Left renal pelvis (tissue), 4 donors: ENCODE measurements around the gene AKIP1. TPM values are rescaled to one million over a fixed set of nuclear protein-coding genes. Genes with fewer than 3 reads are reported as not detected.
A peak's percentile ranks its signal among the peaks of the same experiment; 100 is the strongest.

Experiments
- DNase-seq, 4 donors: peaks; one replicate each; pipeline ENCODE4 v3.0.0-alpha.2; 2013; ENCODE audit warnings: low read depth in 4 of 4, low spot score in 3 of 4
- polyA plus RNA-seq, 4 donors: library from polyadenylated mRNA; unstranded; fragments of 120-200 nt; gene quantifications; one replicate each; pipeline ENCODE4 v1.2.1, GENCODE V29; 2013; ENCODE audit not compliant: insufficient read length in 4 of 4

AKIP1 gene
- polyA plus RNA-seq, 4 donors, result 18.0 to 22.0 (median 18.3) TPM

DNA sequence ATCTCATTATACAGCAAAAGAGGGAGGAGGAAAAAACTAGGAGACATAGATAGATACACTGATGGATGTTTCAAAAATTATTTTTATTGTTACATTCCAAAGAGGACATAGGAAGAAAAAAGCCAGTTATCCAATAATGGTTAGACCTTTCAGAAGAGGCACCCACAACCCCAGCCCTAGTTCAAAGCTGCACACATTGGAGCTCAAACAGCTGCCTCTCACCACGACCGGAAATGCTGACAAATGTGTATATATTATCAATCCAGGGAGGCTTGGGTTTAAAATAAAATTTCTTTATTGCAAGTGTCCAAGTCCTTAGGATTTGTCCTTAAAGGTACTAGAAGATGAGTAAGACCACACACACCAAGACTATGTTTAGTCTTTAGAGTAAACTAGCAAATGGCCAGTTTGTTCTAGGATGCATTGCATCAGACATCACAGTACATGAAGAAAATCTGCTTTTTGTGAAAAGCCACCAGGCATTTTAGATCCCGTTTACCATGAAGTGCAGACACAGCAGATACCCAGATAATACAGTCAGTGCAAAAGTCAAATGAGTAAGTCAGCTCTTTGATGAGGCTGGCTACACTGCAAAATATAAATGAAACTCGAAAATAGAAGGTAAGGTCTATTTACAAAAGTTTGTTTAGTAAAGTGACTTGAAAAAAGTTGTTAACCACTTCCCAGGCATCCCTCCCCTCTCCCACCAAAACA is 36.4 kb downstream of the AKIP1 start:
- DNase-seq, result no peak

DNA sequence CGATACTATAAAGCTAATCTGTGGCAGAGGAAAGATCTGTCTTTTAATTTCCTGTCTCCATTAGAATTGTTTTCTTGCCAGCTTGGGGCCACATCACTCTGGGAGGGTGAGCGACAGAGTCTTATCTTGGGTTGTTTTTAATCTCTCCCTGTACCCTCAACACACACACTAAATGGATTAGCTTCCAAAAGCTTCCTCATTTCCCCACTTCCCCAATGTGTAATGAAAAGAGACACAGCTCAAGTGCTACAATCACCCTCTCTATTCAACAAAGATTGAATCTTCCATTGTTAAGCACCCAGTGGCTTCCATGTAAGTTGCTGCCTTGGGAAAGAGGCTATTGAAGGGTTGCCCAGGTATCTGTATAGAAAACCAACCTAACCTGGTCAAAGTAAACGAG is 37.9 kb downstream of the AKIP1 start:
- no peak for DNase-seq

DNA sequence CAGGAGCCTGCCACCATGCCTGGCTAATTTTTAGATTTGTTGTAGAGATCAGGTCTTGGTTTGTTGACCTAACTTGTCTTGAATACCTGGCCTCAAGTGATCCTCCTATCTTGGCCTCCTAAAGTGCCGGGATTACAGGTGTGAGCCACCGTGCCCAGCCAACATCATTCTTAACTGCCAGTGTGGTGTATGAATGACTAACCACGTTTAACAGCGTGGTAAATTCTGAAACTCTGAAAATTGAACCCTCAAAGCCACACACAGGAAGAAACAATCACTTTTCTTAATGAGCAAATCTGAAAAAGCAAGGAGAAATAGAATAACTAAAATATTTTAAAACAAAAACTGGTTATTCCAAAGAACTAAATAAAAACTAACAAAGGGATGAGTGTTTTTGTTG is 45.9 kb downstream of the AKIP1 start:
- DNase-seq, result no peak

DNA sequence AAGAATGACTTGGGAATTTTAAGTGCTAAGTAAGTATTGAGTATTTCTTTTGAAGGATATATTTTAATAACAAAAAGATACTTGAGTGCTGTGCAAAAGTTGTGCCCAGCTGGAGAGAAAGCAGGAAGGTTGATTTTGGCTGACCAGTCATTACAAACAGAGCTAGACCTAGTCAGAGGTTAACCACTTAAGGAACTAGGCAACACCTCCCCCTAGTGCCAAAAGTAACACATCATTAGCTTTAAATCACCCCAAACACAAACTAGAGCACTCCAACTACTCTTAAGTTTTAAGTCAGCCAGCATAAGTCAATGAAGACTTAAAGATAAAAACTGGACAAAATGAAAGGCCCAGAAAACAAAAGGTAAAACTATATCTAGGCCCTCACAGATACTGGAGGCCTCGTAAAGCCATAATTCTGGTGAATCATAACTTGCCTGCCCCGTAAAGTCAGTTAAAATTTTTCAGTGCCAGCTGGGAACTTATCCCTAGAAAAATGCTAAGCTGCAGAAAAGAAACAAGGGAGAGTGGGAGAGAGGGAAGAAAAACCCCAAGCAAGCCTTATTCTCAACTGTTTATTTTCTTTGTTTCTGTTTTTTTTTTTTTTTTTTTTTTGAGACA is 48.7 kb downstream of the AKIP1 start:
- DNase-seq, result peak in 3 of 4 donors; percentile 52 to 60 (median 55)

DNA sequence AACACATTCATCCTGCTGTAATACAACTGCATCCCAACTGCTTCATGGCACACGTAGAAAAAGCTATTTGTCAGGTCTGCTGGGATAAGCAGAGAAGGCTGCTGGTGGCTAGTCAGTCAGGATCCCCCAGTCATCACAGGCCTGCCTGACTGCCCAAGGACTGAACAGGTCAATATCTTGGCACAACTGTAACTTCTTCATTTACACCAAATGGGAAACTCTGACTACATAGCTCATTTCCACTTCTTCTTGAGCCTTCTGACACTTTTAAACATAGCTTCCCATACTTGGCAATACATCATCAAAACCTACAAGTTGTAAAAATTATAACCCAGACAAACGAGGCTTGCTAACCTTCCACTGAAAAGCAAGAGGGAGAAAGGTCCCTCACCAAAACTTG is 50.4 kb downstream of the AKIP1 start:
- DNase-seq, result no peak

DNA sequence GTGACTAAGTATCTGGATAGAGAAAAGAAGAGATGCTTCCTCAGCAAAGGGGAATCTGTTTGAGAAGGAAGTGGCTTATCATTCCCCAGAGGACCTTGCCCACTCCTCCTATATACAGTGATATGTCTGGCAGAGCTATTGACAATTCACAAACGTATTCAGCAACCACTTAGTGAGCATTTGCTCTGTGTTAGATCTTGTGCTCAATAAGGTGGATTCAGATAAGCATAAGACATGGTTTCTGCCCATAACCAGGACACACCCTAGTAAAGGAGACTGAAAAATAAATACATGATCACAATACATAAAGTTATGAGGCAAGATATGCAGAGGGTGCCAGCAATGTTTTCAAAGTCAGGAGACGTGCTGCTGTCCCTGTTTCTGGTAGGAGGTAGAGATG is 51.9 kb downstream of the AKIP1 start:
- DNase-seq, result no peak

DNA sequence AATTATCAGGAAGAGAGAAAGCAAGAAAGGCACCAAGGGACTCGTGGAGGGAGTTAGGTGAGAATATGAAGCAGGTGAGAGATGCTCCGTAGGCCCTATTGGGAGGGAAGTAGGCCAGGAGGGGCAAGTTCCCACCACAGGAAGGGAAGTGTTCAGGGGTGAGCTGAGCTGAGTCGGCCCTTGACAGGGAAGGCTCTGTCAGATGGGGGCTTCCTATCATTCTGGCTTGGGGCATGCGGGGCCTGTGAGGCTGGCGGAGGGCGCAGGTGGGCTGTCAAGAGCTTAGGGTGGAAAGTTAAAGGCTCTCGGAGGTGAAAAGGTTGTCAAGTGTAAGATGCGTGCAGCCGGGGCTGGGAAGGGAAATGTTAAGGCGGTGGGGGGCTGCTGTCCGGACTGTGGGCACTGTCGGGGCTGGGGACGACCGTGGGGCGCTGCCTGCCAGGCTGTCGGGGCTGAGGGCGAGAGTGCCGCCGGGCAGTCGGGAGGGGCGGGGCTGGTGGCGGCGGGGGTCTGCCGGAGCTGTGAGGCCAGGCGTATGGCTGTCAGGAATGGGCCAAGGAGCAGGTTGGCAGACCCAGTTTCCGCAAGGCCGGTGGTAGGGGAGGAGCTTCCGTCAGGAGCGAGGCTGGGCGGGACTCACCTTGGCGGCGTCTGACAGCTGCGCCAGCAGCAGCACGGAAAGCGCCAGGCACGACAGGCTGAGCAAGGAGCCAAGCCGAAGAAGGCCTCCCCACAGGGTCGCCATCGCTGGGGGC is 52.8 kb downstream of the AKIP1 start:
- peak in 1 of 4 donors; percentile 54 for DNase-seq

DNA sequence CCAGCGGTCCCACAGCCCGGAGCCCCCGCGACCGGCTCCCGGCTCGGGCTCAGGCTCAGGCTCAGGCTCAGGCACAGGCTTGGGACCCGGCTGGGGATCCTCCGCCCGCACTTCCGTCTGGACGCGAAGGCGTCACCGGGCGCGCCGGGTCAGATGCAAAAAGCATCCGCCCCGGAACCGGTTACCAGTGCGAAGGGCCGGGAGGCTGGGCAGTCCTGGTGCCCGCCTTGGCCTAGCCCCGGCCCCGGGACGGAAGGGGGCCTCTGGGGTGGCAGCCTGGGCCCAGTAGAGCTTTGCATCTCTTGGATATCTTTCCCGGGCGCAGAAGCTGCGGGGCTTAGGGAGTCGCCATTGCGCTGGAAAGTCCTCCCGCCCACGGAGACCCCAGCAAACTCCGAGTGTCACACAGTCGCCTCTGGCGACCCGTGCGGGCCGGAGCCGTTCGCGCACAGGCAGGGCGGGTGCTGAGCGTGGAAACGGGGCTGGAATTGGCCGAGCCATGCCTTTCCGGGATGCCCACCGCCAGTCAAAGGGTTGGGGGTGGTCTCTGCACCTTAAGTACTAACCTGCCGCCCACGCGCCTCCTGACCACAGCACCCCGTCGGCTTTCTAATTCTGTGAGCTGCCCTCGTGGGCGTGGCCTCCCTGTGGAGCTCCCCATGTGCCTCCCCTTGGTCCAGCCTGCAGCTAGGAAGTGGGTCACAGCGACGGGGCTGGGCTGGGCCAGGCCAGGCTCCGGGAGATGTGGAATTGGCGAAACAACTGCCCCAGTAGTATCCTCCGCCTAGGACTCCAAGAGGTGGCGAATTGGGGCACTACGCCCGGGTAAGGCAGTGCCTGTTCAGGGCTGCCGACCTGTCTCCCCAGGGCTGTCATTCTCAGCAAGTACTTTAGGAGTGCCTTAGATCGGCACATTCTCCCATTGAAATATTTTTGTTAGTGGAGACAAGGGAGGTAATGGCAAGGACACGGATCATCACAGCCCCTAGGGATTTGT is 53.6 kb downstream of the AKIP1 start, which contains the start of gene TMEM9B:
Gene TMEM9B (minus strand): TSS at position 119 of the 997 bp plus-strand sequence. CDS start 129 bp downstream, outside the sequence.
- peak; percentile 74 to 83 (median 78) for DNase-seq

DNA sequence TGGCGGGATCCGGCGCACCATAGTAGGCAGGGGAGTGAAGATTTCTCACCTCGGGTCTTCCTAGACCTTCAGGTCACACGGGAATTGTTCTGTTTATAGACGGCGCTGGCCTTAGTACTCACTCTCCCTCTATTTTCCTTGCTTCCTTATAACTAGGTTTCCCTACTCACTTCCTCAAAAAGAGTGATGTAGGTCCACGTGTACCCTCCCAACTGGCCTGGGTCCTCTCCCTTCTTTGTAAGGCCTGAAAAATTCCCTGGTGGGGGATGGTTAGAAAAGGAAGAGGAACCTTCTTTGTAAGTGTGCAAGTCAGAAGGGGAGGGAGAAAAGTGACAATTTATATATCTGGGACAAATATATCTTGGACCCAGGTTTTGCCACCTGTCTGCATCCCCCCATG is 56.2 kb downstream of the AKIP1 start:
- no peak for DNase-seq

Other genes starting within 250 kb of the AKIP1 start
- gene TRIM66, start 228.5 kb upstream of the AKIP1 start, polyA plus RNA-seq, result 1 to 10 TPM; 5.2 to 9.9 (median 5.3) TPM
- gene RPL27A, start 228.4 kb upstream of the AKIP1 start, polyA plus RNA-seq, result 1,000 to 10,000 TPM; 1,936 to 2,183 (median 2,089) TPM
- 1 to 10 TPM in 1 of 4 donors, under 1 TPM in 3; 0.25 to 1.7 (median 0.85) TPM for gene C11orf16, start 21.8 kb downstream of the AKIP1 start, polyA plus RNA-seq
- gene ASCL3, start 31.8 kb downstream of the AKIP1 start, polyA plus RNA-seq, result under 1 TPM in 2 of 4 donors, not detected in 2; 0.24 to 0.29 TPM
- 10 to 100 TPM; 48.0 to 82.6 (median 62.2) TPM for gene TMEM9B, start 53.3 kb downstream of the AKIP1 start, polyA plus RNA-seq
- 1 to 10 TPM in 3 of 4 donors, under 1 TPM in 1; 0.72 to 1.2 (median 1.1) TPM for gene NRIP3, start 92.8 kb downstream of the AKIP1 start, polyA plus RNA-seq
- 10 to 100 TPM in 1 of 4 donors, 1 to 10 TPM in 3; 6.6 to 12.5 (median 8.6) TPM for gene SCUBE2, start 180.4 kb downstream of the AKIP1 start, polyA plus RNA-seq